PC-9 (cell line): ENCODE data around the gene ARID4B.

Source experiments
- CTCF ChIP-seq: fragments of 200-600 bp; sonication (generic); conservative IDR thresholded peaks from 2 replicates; pipeline ENCODE4 v1.6.1; 2017; ENCODE audit warnings: mixed run types, antibody characterized with exemption, mild to moderate bottlenecking, moderate library complexity
- EZH2 ChIP-seq: fragments of 200-600 bp; sonication (generic); IDR thresholded peaks from 2 replicates; pipeline ENCODE4 v1.8.0; 2017; ENCODE audit warnings: antibody characterized with exemption, low read depth

DNA sequence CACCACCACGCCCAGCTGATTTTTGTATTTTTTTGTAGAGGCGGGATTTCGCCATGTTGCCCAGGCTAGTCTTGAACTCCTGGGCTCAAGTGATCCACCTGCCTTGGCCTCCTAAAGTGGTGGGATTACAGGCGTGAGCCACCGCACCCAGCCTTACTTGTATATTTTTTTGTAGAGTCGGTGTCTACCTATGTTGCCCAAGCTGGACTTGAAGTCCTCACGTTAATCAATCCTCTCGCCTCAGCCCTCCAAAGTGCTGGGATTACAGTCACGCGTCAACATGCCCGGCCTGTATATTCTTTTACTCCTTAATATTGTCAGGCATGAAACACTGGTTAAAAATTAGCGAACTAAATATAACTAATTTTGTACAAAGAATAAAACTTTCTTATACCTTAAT lies 193.8 kb downstream of the ARID4B start:
- TF ChIP-seq CTCF (no peak), EZH2 (no peak)
